HEK293T (cell line): ENCODE results near the gene EPHB2.

Source experiments
- ARNT ChIP-seq: fragments of 450-650 bp; IDR thresholded peaks from 2 replicates; pipeline ENCODE4 v1.6.1; 2017; ENCODE audit warnings: mild to moderate bottlenecking
- ELF4 ChIP-seq: fragments of 450-650 bp; IDR thresholded peaks from 2 replicates; pipeline ENCODE4 v1.6.1; 2017; ENCODE audit warnings: antibody characterized with exemption
- FOXK2 ChIP-seq: fragments of 450-650 bp; IDR thresholded peaks from 2 replicates; pipeline ENCODE4 v1.6.1; 2016; ENCODE audit warnings: mild to moderate bottlenecking
- ZNF384 ChIP-seq: fragments of 450-650 bp; IDR thresholded peaks from 2 replicates; pipeline ENCODE4 v1.6.1; 2016

DNA sequence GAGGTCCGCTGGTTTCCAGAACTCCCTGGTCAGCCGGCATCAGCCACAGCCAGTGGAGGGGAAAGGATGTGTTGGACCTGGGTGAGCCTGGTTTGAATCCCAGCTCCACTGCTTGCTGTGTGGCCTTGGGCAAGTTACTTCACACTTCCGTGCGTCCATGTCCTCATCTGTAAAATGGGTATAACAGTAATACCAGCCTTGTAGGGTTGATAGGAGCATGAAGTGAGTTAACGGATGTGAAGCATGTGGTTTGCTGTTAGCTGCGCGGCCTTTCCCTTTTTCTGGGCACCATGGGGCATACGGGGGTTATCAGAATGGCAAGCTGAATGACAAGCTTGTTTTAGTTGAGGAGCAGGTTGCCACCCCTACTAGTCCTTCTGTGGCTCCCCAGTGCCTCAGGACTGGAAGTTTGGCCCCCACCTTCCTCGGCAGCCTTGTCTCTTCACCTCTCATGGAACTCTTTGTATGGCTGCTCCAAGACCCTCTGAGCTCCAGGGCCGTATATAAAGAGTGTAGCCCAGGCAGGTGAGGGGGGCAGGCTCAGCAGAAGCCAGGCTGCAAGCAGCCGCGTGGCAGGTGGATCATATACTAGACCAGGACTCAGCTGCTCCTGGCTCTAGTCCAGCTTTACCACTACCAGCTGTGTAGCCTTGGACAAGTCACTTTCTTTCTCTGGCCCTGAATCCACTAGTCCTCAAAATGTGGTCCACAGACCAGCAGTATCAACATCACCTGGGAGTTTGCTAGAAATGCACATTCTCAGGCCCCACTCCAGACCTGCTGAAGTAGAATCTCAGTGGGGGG, 166.7 kb downstream of the EPHB2 start:
- no peak for TF ChIP-seq ELF4
- TF ChIP-seq ARNT: no peak
- no peak for TF ChIP-seq ZNF384
- TF ChIP-seq FOXK2: no peak
